ENCODE measurements around the gene GPR78. TPM values are rescaled to one million over a fixed set of nuclear protein-coding genes. Genes with fewer than 3 reads are reported as not detected.

Gene GPR78
- total and polyA plus RNA-seq, 2 of the 13 experiments (the other 11 are each of a cell fraction or from before 2014, with no cell fraction given): 0.01 to 0.07 TPM

DNA sequence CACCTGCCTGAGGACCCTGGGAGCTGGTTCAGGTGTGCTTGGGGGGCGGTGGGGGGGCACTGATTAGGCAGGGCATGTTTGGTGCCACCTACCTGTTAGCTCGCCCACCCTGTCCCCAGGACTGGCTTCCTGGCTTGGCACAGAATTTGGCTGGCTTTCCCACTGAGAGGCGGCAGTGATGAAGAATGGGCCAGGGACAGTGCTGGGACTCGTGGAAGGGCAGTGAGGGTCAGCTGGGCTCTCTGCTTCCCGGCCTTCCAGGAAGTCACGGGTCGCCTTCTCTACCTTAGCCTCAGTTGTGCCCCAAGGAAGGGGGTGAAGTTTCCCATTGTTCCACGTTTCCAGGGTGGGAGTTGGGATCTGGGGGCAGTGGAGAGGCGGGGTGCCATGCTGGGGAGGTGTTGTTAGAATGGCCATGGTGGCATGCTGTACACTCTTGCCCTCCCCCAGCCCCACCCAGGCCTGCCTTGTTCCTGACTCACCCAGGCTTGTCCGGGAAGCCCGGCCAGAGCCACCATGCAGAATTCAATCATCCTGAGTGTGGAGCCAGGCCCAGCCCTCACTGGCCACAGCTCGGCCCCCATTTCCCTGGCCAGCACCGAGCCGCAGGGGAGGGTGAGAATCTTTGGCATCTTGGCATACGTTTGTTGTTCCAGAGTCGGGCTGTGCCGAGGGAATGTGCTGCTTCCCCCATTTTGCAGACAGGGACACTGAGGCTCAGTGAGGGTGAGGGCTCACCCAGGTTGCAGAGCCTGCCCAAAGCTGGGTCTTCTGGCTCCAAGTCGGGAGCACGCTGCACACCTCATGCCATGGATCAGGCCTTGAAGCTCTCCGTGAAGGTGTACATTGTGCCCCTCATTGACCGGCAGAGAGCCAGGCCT is 21.9 kb upstream of the GPR78 start (continued):
- no peak for TF ChIP-seq ZNF7 (CRISPR knock-in tag; IDR thresholded peaks at IDR 0.05)
- no peak for TF ChIP-seq ZBTB7A (CRISPR knock-in tag; IDR thresholded peaks at IDR 0.05)
- no peak for TF ChIP-seq NR2C2 (CRISPR knock-in tag; IDR thresholded peaks at IDR 0.05; ENCODE audit: borderline replicate concordance)
- TF ChIP-seq TEAD2 (CRISPR knock-in tag; IDR thresholded peaks at IDR 0.05): no peak
- no peak for TF ChIP-seq JUN (CRISPR knock-in tag; IDR thresholded peaks at IDR 0.05)
- no peak for TF ChIP-seq ZNF430 (CRISPR knock-in tag; IDR thresholded peaks at IDR 0.05)
- TF ChIP-seq SMC3 (IDR thresholded peaks at IDR 0.05; ENCODE audit: low read length): no peak
- TF ChIP-seq ZZZ3 (CRISPR knock-in tag; IDR thresholded peaks at IDR 0.05; ENCODE audit: borderline replicate concordance): no peak
- TF ChIP-seq, protein P1, sequence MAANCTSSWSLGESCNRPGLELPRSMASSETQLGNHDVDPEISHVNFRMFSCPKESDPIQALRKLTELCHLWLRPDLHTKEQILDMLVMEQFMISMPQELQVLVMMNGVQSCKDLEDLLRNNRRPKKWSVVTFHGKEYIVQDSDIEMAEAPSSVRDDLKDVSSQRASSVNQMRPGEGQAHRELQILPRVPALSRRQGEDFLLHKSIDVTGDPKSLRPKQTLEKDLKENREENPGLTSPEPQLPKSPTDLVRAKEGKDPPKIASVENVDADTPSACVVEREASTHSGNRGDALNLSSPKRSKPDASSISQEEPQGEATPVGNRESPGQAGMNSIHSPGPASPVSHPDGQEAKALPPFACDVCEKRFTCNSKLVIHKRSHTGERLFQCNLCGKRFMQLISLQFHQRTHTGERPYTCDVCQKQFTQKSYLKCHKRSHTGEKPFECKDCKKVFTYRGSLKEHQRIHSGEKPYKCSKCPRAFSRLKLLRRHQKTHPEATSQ (CRISPR knock-in tag; IDR thresholded peaks at IDR 0.05; ENCODE audit: borderline replicate concordance): no peak

DNA sequence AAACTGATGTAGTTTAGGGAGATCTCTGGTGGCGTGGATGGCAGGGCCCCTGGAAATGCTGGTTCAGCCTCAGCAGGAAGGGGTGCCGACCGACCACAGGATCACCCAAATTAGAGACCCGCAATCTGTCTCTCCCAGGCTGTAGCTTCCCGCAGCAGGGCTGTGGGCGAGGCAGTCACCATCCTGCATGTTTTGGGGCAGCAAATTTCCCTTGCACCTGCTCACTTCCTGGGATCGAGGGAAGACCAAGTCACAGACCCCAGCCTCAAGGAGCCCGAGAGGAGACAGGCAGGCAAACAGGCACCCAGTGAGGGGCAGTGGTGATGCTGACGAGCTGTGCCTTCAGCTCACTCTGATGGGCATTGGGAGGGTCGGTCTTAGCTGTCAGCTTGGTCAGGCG is 21.2 kb upstream of the GPR78 start:
- no peaks in the 10 kb centered on the region for H4K20me1 ChIP-seq (ENCODE audit: insufficient read depth, low read length)
- H3K27me3 ChIP-seq (ENCODE audit: control insufficient read depth in 1 of 2, insufficient read depth in 2 of 2, low read length in 2 of 2): peaks cover 3 to 8% of the 10 kb centered on the region in 2 experiments; a peak in 2 of 5 replicates
- in situ Hi-C loops (cut with HindIII; ENCODE audit: extremely low pct_ligation_motif_present, low pct_unique_long_range_greater_than_20kb): no loop called here
- ATAC-seq (no peak), FAIRE-seq (no peak), DNase-seq (ENCODE audit: low spot score) (no peak)
- no peak overlapping the region for H3K27ac ChIP-seq (ENCODE audit: extremely low read length, insufficient read depth, low read length)
- H3K9me3 ChIP-seq (ENCODE audit: low read length): no peaks in the 10 kb centered on the region
- H3K4me1 ChIP-seq (ENCODE audit: insufficient read depth, low read length): no peaks in the 10 kb centered on the region
- no peak overlapping the region for H3K4me3 ChIP-seq (replicated peaks in 1 of 3; ENCODE audit: insufficient read depth in 1 of 3, low read depth in 2 of 3, low read length in 3 of 3)
- ChIA-PET POLR2A (no interaction called here), CTCF (ENCODE audit: low intra/inter-chr PET ratio, low total read pairs) (no interaction called here)
- no peak overlapping the region for H3K4me2 ChIP-seq (ENCODE audit: low read depth, low read length)
- WGBS (ENCODE audit: low lambda C conversion rate): 41% methylated on average over 7 of the region's 11 CpGs
- no peak overlapping the region for H2AFZ ChIP-seq (ENCODE audit: low read length)
- no peaks in the 10 kb centered on the region for H3K36me3 ChIP-seq (replicated peaks in 1 of 2; ENCODE audit: control insufficient read depth in 1 of 2, insufficient read depth in 2 of 2, low read length in 2 of 2)
- no TSS peak for BruUV-seq (replicated peaks)
- intact Hi-C loops (cut with micrococcal nuclease; ENCODE audit: unreplicated experiment): no loop called here
- no peak overlapping the region for H3K9ac ChIP-seq (ENCODE audit: insufficient read depth, low read depth, low read length)
- H3K79me2 ChIP-seq (ENCODE audit: insufficient read depth, low read length): no peaks in the 10 kb centered on the region
- TF ChIP-seq, protein P2, sequence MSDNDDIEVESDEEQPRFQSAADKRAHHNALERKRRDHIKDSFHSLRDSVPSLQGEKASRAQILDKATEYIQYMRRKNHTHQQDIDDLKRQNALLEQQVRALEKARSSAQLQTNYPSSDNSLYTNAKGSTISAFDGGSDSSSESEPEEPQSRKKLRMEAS (IDR thresholded peaks at IDR 0.05): no peak
- TF ChIP-seq CAMTA2 (CRISPR knock-in tag; IDR thresholded peaks at IDR 0.05; ENCODE audit: borderline replicate concordance) (no peak), DNMT3B (CRISPR knock-in tag; conservative IDR thresholded peaks at IDR 0.05) (no peak), NAIF1 (CRISPR knock-in tag; IDR thresholded peaks at IDR 0.05; ENCODE audit: borderline replicate concordance) (no peak), SETDB1 (CRISPR knock-in tag; IDR thresholded peaks at IDR 0.05; ENCODE audit: borderline replicate concordance) (no peak), ZNF451 (CRISPR knock-in tag; IDR thresholded peaks at IDR 0.05) (no peak)
- TF ChIP-seq, protein P3, sequence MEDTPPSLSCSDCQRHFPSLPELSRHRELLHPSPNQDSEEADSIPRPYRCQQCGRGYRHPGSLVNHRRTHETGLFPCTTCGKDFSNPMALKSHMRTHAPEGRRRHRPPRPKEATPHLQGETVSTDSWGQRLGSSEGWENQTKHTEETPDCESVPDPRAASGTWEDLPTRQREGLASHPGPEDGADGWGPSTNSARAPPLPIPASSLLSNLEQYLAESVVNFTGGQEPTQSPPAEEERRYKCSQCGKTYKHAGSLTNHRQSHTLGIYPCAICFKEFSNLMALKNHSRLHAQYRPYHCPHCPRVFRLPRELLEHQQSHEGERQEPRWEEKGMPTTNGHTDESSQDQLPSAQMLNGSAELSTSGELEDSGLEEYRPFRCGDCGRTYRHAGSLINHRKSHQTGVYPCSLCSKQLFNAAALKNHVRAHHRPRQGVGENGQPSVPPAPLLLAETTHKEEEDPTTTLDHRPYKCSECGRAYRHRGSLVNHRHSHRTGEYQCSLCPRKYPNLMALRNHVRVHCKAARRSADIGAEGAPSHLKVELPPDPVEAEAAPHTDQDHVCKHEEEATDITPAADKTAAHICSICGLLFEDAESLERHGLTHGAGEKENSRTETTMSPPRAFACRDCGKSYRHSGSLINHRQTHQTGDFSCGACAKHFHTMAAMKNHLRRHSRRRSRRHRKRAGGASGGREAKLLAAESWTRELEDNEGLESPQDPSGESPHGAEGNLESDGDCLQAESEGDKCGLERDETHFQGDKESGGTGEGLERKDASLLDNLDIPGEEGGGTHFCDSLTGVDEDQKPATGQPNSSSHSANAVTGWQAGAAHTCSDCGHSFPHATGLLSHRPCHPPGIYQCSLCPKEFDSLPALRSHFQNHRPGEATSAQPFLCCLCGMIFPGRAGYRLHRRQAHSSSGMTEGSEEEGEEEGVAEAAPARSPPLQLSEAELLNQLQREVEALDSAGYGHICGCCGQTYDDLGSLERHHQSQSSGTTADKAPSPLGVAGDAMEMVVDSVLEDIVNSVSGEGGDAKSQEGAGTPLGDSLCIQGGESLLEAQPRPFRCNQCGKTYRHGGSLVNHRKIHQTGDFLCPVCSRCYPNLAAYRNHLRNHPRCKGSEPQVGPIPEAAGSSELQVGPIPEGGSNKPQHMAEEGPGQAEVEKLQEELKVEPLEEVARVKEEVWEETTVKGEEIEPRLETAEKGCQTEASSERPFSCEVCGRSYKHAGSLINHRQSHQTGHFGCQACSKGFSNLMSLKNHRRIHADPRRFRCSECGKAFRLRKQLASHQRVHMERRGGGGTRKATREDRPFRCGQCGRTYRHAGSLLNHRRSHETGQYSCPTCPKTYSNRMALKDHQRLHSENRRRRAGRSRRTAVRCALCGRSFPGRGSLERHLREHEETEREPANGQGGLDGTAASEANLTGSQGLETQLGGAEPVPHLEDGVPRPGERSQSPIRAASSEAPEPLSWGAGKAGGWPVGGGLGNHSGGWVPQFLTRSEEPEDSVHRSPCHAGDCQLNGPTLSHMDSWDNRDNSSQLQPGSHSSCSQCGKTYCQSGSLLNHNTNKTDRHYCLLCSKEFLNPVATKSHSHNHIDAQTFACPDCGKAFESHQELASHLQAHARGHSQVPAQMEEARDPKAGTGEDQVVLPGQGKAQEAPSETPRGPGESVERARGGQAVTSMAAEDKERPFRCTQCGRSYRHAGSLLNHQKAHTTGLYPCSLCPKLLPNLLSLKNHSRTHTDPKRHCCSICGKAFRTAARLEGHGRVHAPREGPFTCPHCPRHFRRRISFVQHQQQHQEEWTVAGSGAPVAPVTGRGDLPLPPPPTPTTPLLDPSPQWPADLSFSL (CRISPR knock-in tag; IDR thresholded peaks at IDR 0.05): no peak
